ENCODE measurements around the gene CPD. TPM values are rescaled to one million over a fixed set of nuclear protein-coding genes. Genes with fewer than 3 reads are reported as not detected.
A peak's percentile ranks its signal among the peaks of the same experiment; 100 is the strongest.

Gene CPD
- total and polyA plus RNA-seq, 2 of the 13 experiments (the other 11 are each of a cell fraction or from before 2014, with no cell fraction given): 46.1 to 72.3 TPM

DNA sequence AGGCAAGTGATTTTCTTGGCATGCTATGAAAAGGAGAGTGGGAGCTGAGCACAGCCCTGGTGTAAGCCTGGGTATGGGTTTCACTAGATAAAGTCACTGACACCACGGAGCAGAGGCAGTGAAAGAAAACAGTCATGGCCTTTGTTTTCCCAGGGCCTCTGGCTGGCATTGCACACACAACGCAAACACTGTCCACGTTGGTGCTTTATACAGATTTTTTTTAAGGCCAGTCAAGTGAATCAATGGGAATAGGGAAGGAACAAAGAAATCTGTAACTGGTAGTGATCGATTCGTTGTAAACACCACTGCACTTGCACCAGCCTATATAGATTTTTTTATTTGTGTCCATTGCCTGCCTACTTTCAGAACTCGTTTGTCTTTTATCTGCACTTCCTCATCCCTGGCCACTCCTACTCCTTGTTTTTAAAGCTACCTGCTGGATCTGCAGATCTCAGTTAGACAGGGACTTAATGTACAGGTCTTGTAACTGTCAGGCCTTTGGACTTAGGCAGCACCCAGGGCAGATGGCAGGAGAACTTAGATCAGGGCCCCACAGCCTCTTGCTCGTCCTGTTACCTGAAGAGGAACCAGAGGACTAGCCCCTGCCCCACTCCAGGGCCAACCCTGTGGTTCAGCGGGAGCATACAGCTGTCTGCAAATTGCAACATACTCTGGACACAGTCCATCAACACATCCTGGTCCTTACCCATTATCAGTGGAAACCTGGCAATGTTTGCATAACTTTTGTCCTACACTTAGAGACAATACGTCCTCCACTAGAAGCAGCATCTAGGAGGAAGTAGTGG is 34.2 kb upstream of the CPD start (continued):
- TF ChIP-seq, protein P1, sequence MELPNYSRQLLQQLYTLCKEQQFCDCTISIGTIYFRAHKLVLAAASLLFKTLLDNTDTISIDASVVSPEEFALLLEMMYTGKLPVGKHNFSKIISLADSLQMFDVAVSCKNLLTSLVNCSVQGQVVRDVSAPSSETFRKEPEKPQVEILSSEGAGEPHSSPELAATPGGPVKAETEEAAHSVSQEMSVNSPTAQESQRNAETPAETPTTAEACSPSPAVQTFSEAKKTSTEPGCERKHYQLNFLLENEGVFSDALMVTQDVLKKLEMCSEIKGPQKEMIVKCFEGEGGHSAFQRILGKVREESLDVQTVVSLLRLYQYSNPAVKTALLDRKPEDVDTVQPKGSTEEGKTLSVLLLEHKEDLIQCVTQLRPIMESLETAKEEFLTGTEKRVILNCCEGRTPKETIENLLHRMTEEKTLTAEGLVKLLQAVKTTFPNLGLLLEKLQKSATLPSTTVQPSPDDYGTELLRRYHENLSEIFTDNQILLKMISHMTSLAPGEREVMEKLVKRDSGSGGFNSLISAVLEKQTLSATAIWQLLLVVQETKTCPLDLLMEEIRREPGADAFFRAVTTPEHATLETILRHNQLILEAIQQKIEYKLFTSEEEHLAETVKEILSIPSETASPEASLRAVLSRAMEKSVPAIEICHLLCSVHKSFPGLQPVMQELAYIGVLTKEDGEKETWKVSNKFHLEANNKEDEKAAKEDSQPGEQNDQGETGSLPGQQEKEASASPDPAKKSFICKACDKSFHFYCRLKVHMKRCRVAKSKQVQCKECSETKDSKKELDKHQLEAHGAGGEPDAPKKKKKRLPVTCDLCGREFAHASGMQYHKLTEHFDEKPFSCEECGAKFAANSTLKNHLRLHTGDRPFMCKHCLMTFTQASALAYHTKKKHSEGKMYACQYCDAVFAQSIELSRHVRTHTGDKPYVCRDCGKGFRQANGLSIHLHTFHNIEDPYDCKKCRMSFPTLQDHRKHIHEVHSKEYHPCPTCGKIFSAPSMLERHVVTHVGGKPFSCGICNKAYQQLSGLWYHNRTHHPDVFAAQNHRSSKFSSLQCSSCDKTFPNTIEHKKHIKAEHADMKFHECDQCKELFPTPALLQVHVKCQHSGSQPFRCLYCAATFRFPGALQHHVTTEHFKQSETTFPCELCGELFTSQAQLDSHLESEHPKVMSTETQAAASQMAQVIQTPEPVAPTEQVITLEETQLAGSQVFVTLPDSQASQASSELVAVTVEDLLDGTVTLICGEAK (IDR thresholded peaks at IDR 0.05): no peak
- TF ChIP-seq, protein P1 (CRISPR knock-in tag; IDR thresholded peaks at IDR 0.05): peak; percentile 49; the same call in 1 of the 2 replicates
- TF ChIP-seq, protein P2, sequence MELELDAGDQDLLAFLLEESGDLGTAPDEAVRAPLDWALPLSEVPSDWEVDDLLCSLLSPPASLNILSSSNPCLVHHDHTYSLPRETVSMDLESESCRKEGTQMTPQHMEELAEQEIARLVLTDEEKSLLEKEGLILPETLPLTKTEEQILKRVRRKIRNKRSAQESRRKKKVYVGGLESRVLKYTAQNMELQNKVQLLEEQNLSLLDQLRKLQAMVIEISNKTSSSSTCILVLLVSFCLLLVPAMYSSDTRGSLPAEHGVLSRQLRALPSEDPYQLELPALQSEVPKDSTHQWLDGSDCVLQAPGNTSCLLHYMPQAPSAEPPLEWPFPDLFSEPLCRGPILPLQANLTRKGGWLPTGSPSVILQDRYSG (CRISPR knock-in tag; IDR thresholded peaks at IDR 0.05): no peak
- TF ChIP-seq REPIN1 (CRISPR knock-in tag; IDR thresholded peaks at IDR 0.05; ENCODE audit: borderline replicate concordance, low read depth) (peak; percentile 97), CBX1 (IDR thresholded peaks at IDR 0.05; ENCODE audit: low read depth) (peak; percentile 57), FOXC1 (CRISPR knock-in tag; IDR thresholded peaks at IDR 0.05; ENCODE audit: borderline replicate concordance) (peak; percentile 37; the same call in 1 of the 2 replicates), ZNF235 (CRISPR knock-in tag; IDR thresholded peaks at IDR 0.05; ENCODE audit: borderline replicate concordance) (no peak), ZNF737 (CRISPR knock-in tag; IDR thresholded peaks at IDR 0.05; ENCODE audit: borderline replicate concordance) (no peak), ELF3 (CRISPR knock-in tag; IDR thresholded peaks at IDR 0.05) (peak; percentile 99; the same call in 1 of the 2 replicates), NFKBIZ (CRISPR knock-in tag; IDR thresholded peaks at IDR 0.05) (peak; percentile 81), MED13 (CRISPR knock-in tag; IDR thresholded peaks at IDR 0.05) (peak; percentile 45; the same call in 1 of the 2 replicates), DMAP1 (CRISPR knock-in tag; IDR thresholded peaks at IDR 0.05) (peak; percentile 83)
- TF ChIP-seq, protein P3, sequence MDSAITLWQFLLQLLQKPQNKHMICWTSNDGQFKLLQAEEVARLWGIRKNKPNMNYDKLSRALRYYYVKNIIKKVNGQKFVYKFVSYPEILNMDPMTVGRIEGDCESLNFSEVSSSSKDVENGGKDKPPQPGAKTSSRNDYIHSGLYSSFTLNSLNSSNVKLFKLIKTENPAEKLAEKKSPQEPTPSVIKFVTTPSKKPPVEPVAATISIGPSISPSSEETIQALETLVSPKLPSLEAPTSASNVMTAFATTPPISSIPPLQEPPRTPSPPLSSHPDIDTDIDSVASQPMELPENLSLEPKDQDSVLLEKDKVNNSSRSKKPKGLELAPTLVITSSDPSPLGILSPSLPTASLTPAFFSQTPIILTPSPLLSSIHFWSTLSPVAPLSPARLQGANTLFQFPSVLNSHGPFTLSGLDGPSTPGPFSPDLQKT (CRISPR knock-in tag; IDR thresholded peaks at IDR 0.05; ENCODE audit: borderline replicate concordance): no peak
- TF ChIP-seq, protein P4, sequence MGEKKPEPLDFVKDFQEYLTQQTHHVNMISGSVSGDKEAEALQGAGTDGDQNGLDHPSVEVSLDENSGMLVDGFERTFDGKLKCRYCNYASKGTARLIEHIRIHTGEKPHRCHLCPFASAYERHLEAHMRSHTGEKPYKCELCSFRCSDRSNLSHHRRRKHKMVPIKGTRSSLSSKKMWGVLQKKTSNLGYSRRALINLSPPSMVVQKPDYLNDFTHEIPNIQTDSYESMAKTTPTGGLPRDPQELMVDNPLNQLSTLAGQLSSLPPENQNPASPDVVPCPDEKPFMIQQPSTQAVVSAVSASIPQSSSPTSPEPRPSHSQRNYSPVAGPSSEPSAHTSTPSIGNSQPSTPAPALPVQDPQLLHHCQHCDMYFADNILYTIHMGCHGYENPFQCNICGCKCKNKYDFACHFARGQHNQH (CRISPR knock-in tag; IDR thresholded peaks at IDR 0.05): peak; percentile 96
- TF ChIP-seq, protein P5, sequence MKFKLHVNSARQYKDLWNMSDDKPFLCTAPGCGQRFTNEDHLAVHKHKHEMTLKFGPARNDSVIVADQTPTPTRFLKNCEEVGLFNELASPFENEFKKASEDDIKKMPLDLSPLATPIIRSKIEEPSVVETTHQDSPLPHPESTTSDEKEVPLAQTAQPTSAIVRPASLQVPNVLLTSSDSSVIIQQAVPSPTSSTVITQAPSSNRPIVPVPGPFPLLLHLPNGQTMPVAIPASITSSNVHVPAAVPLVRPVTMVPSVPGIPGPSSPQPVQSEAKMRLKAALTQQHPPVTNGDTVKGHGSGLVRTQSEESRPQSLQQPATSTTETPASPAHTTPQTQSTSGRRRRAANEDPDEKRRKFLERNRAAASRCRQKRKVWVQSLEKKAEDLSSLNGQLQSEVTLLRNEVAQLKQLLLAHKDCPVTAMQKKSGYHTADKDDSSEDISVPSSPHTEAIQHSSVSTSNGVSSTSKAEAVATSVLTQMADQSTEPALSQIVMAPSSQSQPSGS (CRISPR knock-in tag; IDR thresholded peaks at IDR 0.05): peak; percentile 89
